HG03520 (cell line): ENCODE data around the gene HEBP2.
A peak's percentile ranks its signal among the peaks of the same experiment; 100 is the strongest.

Source experiments
- ATAC-seq: cut with Tn5 transposase; IDR thresholded peaks from one replicate; pipeline ENCODE4 v1.9.1; 2021; ENCODE audit warnings: mild to moderate bottlenecking, moderate library complexity; ENCODE audit not compliant: unreplicated experiment

The HEBP2 gene

DNA sequence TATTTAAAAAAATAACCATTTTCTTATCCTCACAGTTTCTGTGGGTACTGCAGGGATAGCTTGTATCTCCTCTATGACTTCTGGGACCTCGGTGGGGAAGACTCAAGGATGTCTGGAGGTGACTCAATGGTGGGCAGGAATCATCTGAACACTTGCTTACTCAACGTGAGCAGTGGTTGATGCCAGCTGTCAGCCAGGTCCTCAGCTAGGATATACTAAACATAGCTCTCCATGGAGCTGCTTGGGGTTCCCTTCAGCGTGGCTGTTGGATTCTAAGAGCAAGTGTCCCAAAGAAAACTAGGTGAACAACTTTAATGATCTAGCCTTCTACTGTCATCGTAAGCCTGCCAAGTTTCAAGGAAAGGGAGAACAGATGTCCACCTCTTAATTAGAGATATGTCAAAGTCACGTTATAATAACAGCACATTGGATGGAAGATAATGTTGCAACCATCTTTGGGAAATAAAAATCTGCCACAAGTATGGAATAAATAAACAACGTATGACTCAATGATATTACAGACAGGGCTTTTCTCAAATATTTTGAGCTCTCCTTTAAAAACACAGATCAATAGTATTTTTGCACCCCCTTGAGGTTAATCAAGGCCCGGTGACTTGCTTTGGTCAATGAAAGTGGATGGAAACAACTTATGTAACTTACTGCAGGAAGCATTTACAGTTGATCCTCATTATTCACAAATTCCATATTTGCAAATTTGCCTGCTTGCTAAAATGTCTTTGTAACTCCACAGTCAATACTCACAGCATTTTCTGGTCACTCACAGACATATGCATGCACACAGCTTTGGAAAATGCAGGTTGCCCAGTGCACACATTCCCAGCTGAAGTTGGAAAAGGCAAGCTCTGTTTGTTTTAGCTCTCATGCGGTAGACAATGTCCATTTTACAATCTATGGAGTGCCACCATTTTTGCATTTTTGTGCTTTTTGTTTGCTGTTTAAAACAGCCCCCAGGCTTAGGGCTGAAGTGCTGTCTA is 6.6 kb upstream of the HEBP2 start:
- no peak for ATAC-seq

- no peak for ATAC-seq
Measured at GRCh38 chr6:138400326-138400725, 3.7 kb upstream of the HEBP2 start.

- ATAC-seq, result no peak
Measured at GRCh38 chr6:138401960-138402837, 1.8 kb upstream of the HEBP2 start.

DNA sequence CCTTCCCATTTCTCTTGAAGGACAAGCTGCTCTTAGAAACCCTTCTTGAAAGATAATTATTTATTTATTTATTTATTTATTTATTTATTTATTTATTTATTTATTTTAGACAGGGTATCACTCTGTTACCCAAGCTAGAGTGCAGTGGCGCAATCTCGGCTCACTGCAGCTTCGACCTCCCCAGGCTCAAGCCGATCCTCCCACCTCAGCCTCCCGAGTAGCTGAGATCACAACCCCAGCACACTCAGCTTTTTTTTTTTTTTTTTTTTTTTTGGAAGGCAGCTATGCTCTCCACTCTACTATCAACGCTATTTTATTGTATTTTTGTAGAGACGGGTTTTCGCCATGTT is 1.2 kb upstream of the HEBP2 start:
- ATAC-seq, result no peak

GRCh38 chr6:138403324-138403800 is 661 bp upstream of the HEBP2 start:
- ATAC-seq, result peak; percentile 11

- no peak for ATAC-seq
Measured at GRCh38 chr6:138404666-138405337, 779 bp downstream of the HEBP2 start.

DNA sequence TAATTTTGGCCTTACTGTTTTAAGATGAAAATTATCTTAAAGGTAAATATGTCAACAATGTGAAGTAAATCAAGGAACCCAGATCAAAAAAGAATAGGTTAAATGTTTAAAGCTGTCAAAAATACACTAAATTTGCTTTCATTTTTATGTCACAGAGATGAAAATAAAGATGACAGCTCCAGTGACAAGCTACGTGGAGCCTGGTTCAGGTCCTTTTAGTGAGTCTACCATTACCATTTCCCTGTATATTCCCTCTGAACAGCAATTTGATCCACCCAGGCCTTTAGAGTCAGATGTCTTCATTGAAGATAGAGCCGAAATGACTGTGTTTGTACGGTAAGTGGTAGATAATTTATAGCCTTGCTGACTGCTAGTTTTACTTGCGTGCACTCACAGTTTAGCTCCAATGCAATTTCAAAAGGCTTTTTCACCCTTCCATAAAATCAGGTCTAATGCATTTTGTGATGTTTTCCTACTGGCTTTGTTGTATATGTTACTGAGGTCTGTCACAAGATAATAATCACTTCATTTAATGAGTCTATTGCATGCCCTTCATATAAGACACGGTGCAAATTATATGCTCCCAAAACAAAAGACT is 1.9 kb downstream of the HEBP2 start:
- ATAC-seq, result no peak

GRCh38 chr6:138406443-138406842 is 2.4 kb downstream of the HEBP2 start:
- no peak for ATAC-seq

DNA sequence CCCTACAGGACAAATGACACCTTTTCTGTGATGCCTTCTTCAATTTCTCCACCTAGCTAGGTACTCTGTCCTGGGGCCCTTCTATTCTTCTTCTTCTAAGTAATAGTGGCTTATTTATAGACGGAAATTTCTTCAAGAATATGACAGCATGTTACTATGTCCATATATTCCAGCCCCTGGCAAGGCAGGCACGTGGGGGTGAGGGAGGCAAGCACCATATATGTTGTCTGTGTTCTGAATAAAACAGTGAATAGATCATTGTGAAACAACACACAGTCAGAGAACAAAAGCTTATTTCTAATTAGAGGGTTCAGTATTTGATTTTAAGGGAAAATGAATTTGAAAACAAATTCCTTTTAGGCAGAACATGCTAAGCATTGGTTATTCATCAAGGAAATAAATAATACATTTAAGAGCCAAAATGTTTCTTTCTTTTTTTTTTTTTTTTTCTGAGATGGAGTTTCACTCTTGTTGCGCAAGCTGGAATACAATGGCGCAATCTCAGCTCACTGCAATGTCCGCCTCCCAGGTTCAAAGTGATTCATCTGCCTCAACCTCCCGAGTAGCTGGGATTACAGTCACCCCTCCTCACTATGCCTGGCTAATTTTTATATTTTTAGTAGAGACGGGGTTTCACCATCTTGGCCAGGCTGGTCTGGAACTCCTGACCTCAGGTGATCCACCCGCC is 6.2 kb downstream of the HEBP2 start:
- ATAC-seq, result no peak

DNA sequence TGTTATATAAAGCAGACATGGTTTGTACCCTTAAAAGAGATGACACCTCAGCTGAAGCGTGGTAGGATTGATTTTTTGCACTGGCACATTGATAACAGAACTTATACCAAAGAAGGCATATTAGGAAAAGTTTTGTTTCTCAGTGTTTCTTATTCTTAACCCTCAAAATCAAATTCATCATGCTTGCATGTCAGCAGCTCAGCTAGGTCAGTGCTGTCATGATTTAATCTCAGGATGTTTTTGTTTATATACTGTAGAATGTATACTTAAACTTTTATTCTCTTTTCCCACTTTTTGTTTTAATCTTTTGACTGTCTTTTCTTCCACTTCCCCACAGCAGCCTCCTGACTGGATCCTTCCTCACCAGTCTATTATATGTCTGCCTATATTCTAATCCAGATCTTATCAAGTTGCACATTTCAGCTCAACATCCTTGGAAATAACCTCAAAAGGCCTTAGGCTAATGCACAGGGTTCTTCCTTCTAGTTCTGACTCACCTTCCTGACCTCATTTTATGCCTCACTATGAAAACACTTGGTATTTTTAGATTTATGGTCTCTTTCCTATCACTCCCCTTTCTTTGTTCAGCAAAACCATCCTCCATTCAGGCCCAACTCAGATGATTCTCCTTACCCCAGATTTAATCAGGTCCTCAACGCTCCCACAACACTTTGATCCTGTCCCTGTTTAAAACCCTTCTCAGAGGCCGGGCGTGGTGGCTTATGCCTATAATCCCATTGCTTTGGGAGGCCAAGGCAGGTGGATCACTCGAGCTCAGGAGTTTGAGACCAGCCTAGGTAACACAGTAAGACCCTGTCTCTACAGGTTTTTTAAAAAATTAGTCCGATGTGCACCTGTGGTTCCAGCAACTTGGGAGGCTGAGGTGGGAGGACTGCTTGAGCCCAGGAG is 7.2 kb downstream of the HEBP2 start:
- ATAC-seq, result peak; percentile 68

- no peak for ATAC-seq
Measured at GRCh38 chr6:138415125-138415524, 11.1 kb downstream of the HEBP2 start.

DNA sequence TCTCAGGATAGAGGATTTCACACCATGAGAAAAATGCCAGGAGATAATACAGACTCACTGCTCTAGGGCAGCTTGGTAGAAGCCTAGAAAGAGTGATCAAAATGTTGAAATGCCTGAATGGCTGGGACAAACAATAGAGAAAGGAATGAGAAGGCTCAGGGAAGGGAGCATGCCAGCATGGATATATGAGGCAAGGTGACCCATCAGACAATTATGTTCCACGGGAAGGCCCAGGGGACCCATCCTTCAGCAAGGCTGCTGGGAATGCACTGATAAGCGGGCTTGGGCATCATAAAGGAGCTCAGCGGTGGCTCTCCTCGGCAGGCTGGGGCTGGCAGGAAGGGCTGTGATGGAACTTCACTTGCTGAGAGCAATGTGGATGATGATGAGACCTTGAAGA is 12.2 kb downstream of the HEBP2 start:
- no peak for ATAC-seq

DNA sequence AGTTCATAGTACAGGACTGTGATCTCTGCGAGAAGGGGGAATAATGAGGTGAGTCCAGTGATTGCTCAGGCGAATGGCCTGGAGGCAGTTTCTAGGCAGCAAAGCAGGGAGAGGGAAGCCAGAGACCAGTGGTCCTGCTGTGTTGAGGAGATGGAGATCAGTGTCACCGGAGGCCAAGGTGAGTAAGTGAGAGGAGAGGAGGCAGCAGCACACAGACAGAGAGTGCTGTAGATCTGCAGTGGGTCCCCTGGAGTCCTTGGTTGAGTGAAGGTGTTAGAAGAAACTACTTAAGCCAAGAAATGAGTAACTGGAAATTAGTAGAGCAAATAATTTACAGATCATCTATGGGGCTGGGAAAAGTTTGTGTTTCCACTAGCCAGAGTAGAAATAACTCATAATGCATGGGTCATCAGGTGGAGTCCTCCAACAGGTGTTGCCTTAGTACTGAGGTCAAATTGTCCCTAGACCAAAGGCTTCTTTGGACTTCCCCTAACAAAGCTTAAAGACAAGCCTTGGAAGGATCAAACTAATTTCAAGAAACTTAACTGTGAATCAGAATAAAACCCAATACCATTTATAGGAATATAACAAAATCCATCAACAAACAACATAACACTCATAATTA is 13.6 kb downstream of the HEBP2 start:
- no peak for ATAC-seq

- ATAC-seq, result no peak
Measured at GRCh38 chr6:138418118-138418742, 14.2 kb downstream of the HEBP2 start.

DNA sequence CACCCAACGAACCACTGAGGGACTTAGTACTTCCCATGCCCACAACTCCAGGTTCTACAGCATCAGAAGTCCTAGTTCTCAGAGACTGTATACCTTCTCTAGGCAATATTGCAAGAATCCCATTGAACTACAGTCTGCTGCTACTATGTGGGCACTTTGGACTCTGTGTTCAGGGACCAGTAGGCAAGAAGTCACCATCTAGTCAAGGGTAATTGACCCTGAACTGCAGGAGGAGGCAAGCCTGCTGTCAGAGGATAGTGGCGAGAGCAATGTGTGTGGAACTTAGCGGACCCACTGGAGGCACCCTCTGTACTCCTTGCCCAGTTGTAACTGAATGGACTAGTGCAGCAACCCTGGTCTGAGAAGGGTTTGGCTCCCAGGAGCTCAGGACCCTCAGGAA is 15.7 kb downstream of the HEBP2 start:
- no peak for ATAC-seq

DNA sequence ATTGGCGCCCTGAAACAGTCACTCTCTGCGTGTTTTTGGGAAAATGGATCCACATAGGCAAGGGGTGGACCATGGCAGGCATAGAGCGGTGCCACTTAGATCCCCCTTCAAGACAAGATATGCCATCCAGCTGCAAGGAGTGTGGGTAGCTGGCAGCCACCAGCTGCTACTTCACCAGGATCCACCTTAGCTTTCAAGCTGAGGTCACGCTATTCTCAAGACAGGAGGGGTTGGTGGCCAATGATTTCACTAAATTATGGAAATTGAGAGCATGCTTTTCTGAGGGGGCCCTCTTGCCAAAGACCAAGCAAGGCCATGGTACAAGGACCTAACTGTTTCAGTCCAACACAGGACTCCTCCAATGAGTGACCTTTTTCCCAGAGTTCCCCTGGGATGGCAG is 16.3 kb downstream of the HEBP2 start:
- ATAC-seq, result no peak

DNA sequence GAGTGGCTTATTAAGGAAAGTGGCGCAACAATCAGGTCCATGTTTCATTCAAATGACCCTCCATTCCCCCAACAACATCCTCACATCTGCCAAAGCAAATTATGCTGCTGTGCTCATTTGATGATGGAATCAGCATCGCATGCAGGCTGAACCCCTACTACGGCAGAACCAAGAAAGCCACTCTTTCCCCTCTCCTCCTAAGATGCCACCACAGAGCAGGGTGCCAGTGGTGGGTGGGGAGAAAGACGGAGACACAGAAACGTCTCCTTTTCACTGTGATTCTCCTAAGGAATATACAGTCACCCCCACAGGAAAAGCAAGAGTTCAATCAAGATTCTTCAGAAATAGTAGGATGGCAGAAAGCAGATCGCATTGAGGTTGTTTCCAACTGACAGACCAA is 17.1 kb downstream of the HEBP2 start:
- no peak for ATAC-seq

- ATAC-seq, result no peak
Measured at GRCh38 chr6:138421608-138422007, 17.6 kb downstream of the HEBP2 start.
